BLaER1 treated with 17β-estradiol and CSF1 and Interleukin-3, amounts not matched to agents 10 nM and 100 nM (cell line): Measurements from ENCODE around the gene PLCL2.

Source experiments
- H3K27ac ChIP-seq, 11 experiments: shearing (Covaris generic); formaldehyde crosslinking; 2 replicates each; pipeline ENCODE4 v1.8.1; 2022
- H3K27me3 ChIP-seq, 11 experiments: shearing (Covaris generic); formaldehyde crosslinking; 2 replicates each; pipeline ENCODE4 v1.8.1; 2022
- H3K36me3 ChIP-seq, 11 experiments: shearing (Covaris generic); formaldehyde crosslinking; 2 replicates each; pipeline ENCODE4 v1.8.1; 2022
- H3K4me1 ChIP-seq, 10 experiments: shearing (Covaris generic); formaldehyde crosslinking; 2 replicates each; pipeline ENCODE4 v1.8.1; 2022
- H3K4me2 ChIP-seq, 11 experiments: shearing (Covaris generic); formaldehyde crosslinking; 2 replicates each; pipeline ENCODE4 v1.8.1; 2022
- H3K4me3 ChIP-seq, 10 experiments: shearing (Covaris generic); formaldehyde crosslinking; 2 replicates each; pipeline ENCODE4 v1.8.1; 2022
- H3K9ac ChIP-seq, 11 experiments: shearing (Covaris generic); formaldehyde crosslinking; 2 replicates each; pipeline ENCODE4 v1.8.1; 2022
- H3K9me3 ChIP-seq, 11 experiments: shearing (Covaris generic); formaldehyde crosslinking; replicated peaks in 1 of 11; 2 replicates each; pipeline ENCODE4 v1.8.1; 2022
- H4K20me1 ChIP-seq, 11 experiments: shearing (Covaris generic); formaldehyde crosslinking; 2 replicates each; pipeline ENCODE4 v1.8.1; 2022
- Cebpa-rat ChIP-seq, 11 experiments: shearing (Covaris generic); IDR thresholded peaks; 2 replicates each; pipeline ENCODE4 v1.8.1; 2022

The PLCL2 gene

GRCh38 chr3:16884748-16885592 lies at the start of gene PLCL2:
TSS of gene PLCL2 (plus strand) at chr3:16884955. CDS start at chr3:16885040, 85 bp downstream.
- Histone ChIP-seq H3K4me1 (peaks cover 32 to 54% (median 40%) of the 10 kb centered on the region in 10 experiments), H3K27me3 (peaks cover 0 to 4% (median 0%) of the 10 kb centered on the region in 11 experiments; a peak in 2 of 22 replicates)

GRCh38 chr3:16836505-16837237 lies 48.1 kb upstream of the PLCL2 start:
- Histone ChIP-seq H3K4me3 (no peak overlapping the region), H3K4me1 (peaks cover 19 to 28% (median 23%) of the 10 kb centered on the region in 10 experiments), H3K9me3 (no peaks in the 10 kb centered on the region), H3K27me3 (no peaks in the 10 kb centered on the region), H4K20me1 (no peaks in the 10 kb centered on the region), H3K4me2 (no peak overlapping the region), H3K9ac (no peak overlapping the region), H3K27ac (no peak overlapping the region), H3K36me3 (no peaks in the 10 kb centered on the region)
- TF ChIP-seq Cebpa-rat (IDR thresholded peaks at IDR 0.05): no peak

More at GRCh38 chr3:16884748-16885592, at the start of gene PLCL2:
- Histone ChIP-seq H3K27ac (peak within 1 kb of the TSS; percentile 93 to 99 (median 97)), H3K4me3 (peak within 1 kb of the TSS; percentile 84 to 95 (median 90)), H3K4me2 (peak within 1 kb of the TSS; percentile 71 to 98 (median 88)), H3K36me3 (no peaks in the 10 kb centered on the region), H3K9ac (peak within 1 kb of the TSS; percentile 90 to 99 (median 97)), H3K9me3 (no peaks in the 10 kb centered on the region), H4K20me1 (peaks cover 2 to 35% (median 14%) of the 10 kb centered on the region in 11 experiments; a peak in 13 of 22 replicates)
- no peak for TF ChIP-seq Cebpa-rat (IDR thresholded peaks at IDR 0.05)

- Histone ChIP-seq H3K27me3 (no peaks in the 10 kb centered on the region), H3K27ac (peak overlapping the region in 1 of 11 experiments; percentile 21; a peak in 1 of 22 replicates), H3K9ac (no peak overlapping the region), H3K4me1 (peaks cover 29 to 37% (median 32%) of the 10 kb centered on the region in 10 experiments), H3K4me3 (no peak overlapping the region), H4K20me1 (no peaks in the 10 kb centered on the region), H3K4me2 (peak overlapping the region in 10 of 11 experiments; percentile 10 to 58 (median 34); a peak in 11 of 22 replicates), H3K9me3 (no peaks in the 10 kb centered on the region), H3K36me3 (no peaks in the 10 kb centered on the region)
- TF ChIP-seq Cebpa-rat (IDR thresholded peaks at IDR 0.05): no peak
Observed at GRCh38 chr3:16837602-16838001, 47.2 kb upstream of the PLCL2 start.

- no peaks in the 10 kb centered on the region for H4K20me1 ChIP-seq
- H3K27ac ChIP-seq: no peak overlapping the region; a peak in 1 of 22 replicates
- H3K36me3 ChIP-seq: no peaks in the 10 kb centered on the region
- peaks cover 35 to 47% (median 39%) of the 10 kb centered on the region in 10 experiments for H3K4me1 ChIP-seq
- H3K9ac ChIP-seq: no peak overlapping the region
- TF ChIP-seq Cebpa-rat (IDR thresholded peaks at IDR 0.05): no peak
- no peak overlapping the region for H3K4me3 ChIP-seq
- no peaks in the 10 kb centered on the region for H3K27me3 ChIP-seq
- no peaks in the 10 kb centered on the region for H3K9me3 ChIP-seq
- peak overlapping the region; percentile 2 to 63 (median 36); a peak in 20 of 22 replicates for H3K4me2 ChIP-seq
Observed at GRCh38 chr3:16838561-16838960, 46.2 kb upstream of the PLCL2 start.

- H3K4me3 ChIP-seq: no peak overlapping the region
- H3K9ac ChIP-seq: no peak overlapping the region
- H3K27ac ChIP-seq: no peak overlapping the region
- no peaks in the 10 kb centered on the region for H4K20me1 ChIP-seq
- no peaks in the 10 kb centered on the region for H3K36me3 ChIP-seq
- peaks cover 35 to 51% (median 39%) of the 10 kb centered on the region in 10 experiments for H3K4me1 ChIP-seq
- TF ChIP-seq Cebpa-rat (IDR thresholded peaks at IDR 0.05): no peak
- no peaks in the 10 kb centered on the region for H3K27me3 ChIP-seq
- no peak overlapping the region for H3K4me2 ChIP-seq
- no peaks in the 10 kb centered on the region for H3K9me3 ChIP-seq
Observed at GRCh38 chr3:16839271-16840100, 45.3 kb upstream of the PLCL2 start.

- H3K27me3 ChIP-seq: no peaks in the 10 kb centered on the region
- H3K4me2 ChIP-seq: no peak overlapping the region
- peaks cover 35 to 51% (median 39%) of the 10 kb centered on the region in 10 experiments for H3K4me1 ChIP-seq
- H3K9ac ChIP-seq: no peak overlapping the region
- no peak overlapping the region for H3K27ac ChIP-seq
- H3K36me3 ChIP-seq: no peaks in the 10 kb centered on the region
- H4K20me1 ChIP-seq: no peaks in the 10 kb centered on the region
- no peak for TF ChIP-seq Cebpa-rat (IDR thresholded peaks at IDR 0.05)
- no peak overlapping the region for H3K4me3 ChIP-seq
- H3K9me3 ChIP-seq: no peaks in the 10 kb centered on the region
Observed at GRCh38 chr3:16840101-16840424, 44.7 kb upstream of the PLCL2 start.

- H4K20me1 ChIP-seq: no peaks in the 10 kb centered on the region
- H3K9ac ChIP-seq: peak overlapping the region in 6 of 11 experiments; percentile 6 to 66 (median 42); a peak in 3 of 22 replicates
- H3K36me3 ChIP-seq: no peaks in the 10 kb centered on the region
- no peaks in the 10 kb centered on the region for H3K9me3 ChIP-seq
- peak overlapping the region in 10 of 11 experiments; percentile 12 to 83 (median 71); a peak in 13 of 22 replicates for H3K27ac ChIP-seq
- peaks cover 35 to 54% (median 39%) of the 10 kb centered on the region in 10 experiments for H3K4me1 ChIP-seq
- H3K27me3 ChIP-seq: no peaks in the 10 kb centered on the region
- no peak for TF ChIP-seq Cebpa-rat (IDR thresholded peaks at IDR 0.05)
- H3K4me2 ChIP-seq: peak overlapping the region; percentile 47 to 83 (median 75)
- H3K4me3 ChIP-seq: peak overlapping the region in 1 of 10 experiments; percentile 18; a peak in 3 of 20 replicates
Observed at GRCh38 chr3:16841041-16841753, 43.6 kb upstream of the PLCL2 start.

- Histone ChIP-seq H3K9me3 (no peaks in the 10 kb centered on the region), H3K27me3 (no peaks in the 10 kb centered on the region), H3K27ac (peak overlapping the region; percentile 49 to 83 (median 67); a peak in 21 of 22 replicates), H3K4me3 (no peak overlapping the region), H3K9ac (peak overlapping the region; percentile 29 to 70 (median 53); a peak in 20 of 22 replicates), H3K4me2 (peak overlapping the region; percentile 47 to 83 (median 75)), H3K36me3 (no peaks in the 10 kb centered on the region), H3K4me1 (peaks cover 37 to 61% (median 45%) of the 10 kb centered on the region in 10 experiments), H4K20me1 (no peaks in the 10 kb centered on the region)
- 0 out of 22 replicates have a peak, but pooled peaks of 1 of the 11 experiments have one; percentile 20 for TF ChIP-seq Cebpa-rat (IDR thresholded peaks at IDR 0.05)
Observed at GRCh38 chr3:16841904-16842271, 42.9 kb upstream of the PLCL2 start.
